Measurements from ENCODE around the gene KRTAP12-1.
"Not testable (repeated sequence)": the region's sequence is repeated elsewhere in the genome, so short reads cannot be mapped to it uniquely, and the experiment has no call there.

The KRTAP12-1 gene

DNA sequence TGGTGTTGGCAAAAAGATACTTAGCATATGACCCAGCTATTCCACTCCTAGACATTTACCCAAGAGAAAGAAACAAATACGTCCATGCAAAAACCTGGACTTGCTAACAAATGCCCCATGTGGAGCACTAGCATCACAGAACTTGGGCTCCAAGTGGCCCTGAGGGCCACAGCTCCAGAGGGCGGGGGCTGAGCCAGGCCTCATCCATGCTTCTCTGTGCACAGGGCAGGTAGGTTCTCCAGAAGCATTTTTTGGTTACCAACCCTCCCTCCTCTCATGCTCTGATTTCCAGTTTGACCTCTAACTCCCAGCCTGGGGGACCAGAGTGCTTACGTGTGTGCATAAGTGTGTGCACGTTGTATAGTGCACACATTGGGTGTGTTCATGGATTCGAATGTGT lies 17.3 kb downstream of the KRTAP12-1 start:
- DNase-seq = no peak

- DNase-seq = not testable (repeated sequence)
Observed at GRCh38 chr21:44661567-44661966, 20.4 kb downstream of the KRTAP12-1 start.

GRCh38 chr21:44658913-44659595 lies 22.9 kb downstream of the KRTAP12-1 start:
- no peak for DNase-seq

DNA sequence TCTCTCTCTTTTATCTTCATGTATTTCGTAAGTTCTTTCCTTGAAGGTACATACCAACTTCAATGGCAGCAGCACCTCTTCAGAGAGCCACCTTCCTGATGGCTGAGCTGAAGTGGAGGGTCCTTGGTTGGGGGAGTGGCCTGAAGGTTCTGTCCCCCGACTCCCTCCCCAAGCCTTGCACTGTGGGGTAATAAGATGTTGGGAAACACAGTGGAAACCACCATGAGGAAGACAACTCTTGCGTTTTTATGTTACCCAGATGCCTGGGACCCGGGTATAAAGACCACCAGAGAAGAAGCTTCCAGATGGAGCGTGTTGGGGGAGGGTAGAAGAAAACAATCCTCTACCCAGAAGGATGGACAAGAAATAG lies 23.4 kb downstream of the KRTAP12-1 start:
- DNase-seq = no peak

DNA sequence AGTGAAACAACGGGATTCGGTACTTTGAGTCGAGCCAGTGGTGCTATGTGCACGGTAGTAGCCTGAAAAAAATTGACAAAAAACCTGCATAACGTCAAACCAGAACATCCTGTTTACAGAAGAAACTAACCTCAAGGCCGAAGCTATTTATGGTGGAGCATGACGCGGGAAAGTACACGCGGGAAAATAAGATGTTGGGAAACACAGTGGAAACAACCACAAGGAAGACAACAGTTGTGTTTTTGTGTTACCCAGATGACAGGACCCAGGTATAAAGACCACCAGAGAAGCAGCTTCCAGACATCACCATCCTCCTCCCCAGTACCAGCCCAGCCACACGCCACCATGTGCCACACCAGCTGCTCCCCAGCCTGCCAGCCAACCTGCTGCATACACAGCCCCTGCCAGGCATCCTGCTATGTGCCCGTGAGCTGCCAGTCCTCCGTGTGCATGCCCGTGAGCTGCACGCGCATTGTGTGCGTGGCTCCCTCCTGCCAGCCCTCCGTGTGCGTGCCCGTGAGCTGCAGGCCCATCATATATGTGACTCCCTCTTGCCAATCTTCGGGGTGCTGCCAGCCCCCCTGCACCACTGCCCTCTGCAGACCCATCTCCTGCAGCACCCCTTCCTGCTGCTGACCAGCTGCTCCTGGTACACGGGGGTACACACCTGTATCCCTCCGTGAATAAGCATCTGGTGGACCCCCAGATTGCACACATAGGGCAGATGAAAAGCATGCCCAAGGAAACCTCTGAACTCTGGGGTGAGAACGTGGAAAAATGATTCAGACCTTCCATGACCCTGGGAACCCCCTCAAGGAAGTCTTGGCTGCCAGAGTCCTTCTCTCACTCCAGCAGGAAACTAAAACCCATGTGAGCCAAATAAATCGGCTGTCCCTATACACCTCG lies 24.1 kb downstream of the KRTAP12-1 start, which contains the start of gene KRTAP12-3:
TSS of gene KRTAP12-3 (plus strand) at position 298 of the 906 bp plus-strand sequence. CDS start at position 346, 48 bp downstream.
- no peak for DNase-seq

- DNase-seq = no peak
Observed at GRCh38 chr21:44656868-44657267, 25.1 kb downstream of the KRTAP12-1 start.

DNA sequence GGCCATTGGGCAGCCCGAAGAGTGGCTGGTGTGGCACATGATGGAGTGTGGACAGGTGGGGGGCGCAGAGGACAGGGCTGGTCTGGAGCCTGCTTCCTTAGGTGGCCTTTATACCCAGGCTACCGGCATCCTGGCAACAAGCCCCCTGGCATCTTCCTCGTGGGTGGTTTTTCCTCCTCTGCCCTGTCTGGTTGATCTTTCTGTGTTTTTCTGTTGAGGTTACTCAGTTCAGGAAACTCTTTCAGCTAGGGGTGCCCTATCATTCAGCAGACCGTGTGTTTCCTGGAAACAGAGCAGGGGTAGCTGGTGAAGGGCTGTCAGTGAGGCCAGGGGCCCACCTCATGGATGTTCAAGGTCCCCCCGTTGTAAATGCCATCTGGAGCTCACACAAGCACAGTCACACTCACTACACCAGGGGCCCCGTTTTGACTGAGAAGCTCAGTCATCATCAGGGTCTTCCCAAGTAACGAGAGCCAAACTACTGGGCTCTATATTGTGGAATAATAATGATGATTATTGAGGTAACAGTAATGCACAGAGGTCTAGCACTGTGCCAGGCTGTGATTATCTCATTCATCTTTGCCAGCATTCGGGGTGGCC lies 27.3 kb downstream of the KRTAP12-1 start, which contains the start of gene KRTAP12-4:
TSS of gene KRTAP12-4 (minus strand) at position 84 of the 600 bp plus-strand sequence. CDS start at position 39, 45 bp downstream.
- DNase-seq = no peak

DNA sequence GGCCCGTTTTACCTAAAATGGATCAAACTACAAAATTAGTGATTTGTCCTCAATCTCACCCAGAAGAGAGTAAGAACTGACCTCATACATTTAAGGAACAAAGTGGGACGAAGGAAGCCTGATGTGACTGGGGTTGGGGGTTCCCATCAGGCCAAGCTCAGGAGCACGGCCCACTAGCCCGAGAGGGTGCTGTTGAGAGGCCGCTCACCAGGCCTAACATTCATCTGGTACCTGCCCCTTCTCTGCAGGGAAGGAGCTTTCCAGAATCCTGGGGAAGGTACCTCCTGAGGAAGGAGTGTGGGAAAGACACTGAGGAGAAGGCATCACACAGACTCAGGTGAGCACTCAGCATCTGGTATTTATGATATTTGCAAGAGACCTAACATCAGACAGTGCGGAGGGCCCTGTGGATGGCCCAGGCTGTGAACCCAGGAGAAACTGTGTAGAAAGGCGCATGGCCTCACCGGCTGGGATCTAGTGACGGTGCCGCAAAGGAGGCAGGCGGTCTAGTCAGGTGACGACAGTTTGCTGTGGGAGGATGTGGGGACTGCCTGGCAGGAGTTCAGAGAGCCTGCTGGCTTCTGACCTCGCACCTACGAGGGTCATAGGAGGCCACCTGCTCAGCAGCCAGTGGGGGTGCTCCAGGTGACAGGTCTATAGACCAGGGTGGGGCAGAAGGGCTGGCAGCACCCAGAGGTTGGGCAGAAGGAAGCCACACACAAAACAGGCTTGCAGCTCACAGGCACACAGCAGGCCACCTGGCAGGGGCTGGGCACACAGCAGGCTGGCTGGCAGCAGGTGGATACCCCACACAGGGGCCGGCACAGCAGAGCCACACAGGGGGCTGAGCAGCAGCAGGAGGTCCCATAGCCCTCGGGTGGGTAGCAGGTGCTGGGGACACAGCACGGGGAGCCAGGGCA lies 28.0 kb downstream of the KRTAP12-1 start:
- no peak for DNase-seq

GRCh38 chr21:44653123-44653522 lies 28.8 kb downstream of the KRTAP12-1 start:
- DNase-seq = no peak

GRCh38 chr21:44650973-44651675 lies 30.8 kb downstream of the KRTAP12-1 start:
- no peak for DNase-seq

GRCh38 chr21:44650265-44650972 lies 31.5 kb downstream of the KRTAP12-1 start:
- no peak for DNase-seq

DNA sequence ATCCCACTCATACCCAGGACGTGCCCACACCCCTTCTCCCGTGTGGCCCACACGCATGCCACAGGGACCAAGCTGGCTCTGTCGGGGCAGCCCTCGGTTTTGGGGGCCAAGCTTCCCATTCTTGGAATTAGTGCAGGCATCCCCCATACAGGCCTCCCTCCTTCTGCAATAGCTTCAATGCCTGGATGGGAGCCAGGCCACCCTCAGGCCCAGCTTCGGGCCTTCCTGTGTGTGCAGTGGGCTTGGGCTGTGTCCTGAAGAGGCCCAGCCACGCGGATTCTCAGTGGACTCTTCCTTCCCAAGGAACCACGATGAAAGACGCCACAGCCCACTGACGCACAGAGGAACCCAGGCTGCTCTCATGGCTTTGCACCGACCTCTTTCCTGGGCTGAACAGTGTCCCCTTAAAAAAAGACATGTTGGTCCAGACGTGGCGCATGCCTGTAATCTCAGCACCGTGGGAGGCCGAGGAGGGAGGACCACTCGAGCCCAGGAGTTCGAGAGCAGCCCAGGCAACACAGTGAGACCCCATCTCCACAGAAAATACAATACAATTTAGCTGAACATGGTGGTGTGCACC lies 32.4 kb downstream of the KRTAP12-1 start:
- DNase-seq = no peak

DNA sequence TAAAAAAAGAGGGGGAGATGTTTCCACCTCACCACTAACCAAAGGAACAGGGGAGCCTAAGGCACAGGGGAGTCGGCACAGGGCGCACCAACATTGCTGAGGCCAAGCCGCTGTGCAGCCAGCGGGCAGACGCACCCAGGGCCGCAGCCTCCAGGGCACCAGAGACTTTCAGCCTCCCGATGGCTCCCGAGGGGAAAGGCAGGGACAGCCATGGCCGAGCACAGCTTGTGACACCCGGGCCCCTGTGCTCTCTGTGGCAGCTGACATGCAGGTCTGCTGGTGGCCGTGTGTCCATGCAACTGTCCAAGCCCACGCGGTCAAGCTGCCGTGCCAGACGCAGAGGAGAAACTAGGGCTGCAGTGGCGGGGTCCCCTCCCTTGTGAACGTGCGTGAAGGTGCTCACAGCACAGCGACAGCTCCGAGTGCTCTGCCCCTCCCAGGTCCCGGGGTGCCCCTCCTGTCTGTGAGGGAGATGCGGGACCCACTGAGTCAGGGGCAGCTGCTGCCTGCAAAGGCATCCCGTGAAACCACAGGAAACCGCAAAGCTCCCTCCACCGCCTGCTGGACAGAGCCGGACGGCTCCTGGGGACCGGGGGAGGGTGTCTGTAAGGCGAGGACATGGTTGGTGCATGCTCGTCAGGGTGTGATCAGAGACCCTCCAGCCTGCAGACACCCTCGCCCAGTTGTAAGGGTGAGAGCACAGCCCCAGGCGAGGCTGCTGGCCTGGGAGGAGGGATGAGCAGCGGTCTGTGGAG lies 33.2 kb downstream of the KRTAP12-1 start:
- DNase-seq = no peak

GRCh38 chr21:44647222-44647552 lies 34.8 kb downstream of the KRTAP12-1 start:
- DNase-seq = no peak

GRCh38 chr21:44646366-44647221 lies 35.4 kb downstream of the KRTAP12-1 start, which contains the start of gene KRTAP10-11:
Gene KRTAP10-11 (plus strand): TSS chr21:44646414. CDS start chr21:44646459, 45 bp downstream.
- DNase-seq = not testable (repeated sequence)

DNA sequence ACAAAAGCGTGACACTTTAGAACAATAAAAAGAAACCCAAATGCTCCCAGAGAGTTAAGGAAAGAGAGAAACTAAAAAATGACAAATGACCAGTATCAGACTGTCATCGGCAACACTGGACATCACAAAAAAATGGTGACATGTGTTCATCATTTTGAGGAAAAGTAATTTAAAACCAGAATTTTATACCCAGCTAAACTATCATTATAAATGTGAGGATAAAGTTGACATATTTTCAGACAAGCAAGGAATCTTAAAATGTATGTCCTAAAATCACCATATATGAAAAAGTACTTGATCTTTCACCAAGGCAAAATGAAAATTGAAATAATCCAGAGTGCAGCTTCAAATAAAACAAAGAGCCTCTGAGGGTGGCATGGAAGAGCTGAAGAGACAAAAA lies 37.1 kb downstream of the KRTAP12-1 start:
- no peak for DNase-seq

DNA sequence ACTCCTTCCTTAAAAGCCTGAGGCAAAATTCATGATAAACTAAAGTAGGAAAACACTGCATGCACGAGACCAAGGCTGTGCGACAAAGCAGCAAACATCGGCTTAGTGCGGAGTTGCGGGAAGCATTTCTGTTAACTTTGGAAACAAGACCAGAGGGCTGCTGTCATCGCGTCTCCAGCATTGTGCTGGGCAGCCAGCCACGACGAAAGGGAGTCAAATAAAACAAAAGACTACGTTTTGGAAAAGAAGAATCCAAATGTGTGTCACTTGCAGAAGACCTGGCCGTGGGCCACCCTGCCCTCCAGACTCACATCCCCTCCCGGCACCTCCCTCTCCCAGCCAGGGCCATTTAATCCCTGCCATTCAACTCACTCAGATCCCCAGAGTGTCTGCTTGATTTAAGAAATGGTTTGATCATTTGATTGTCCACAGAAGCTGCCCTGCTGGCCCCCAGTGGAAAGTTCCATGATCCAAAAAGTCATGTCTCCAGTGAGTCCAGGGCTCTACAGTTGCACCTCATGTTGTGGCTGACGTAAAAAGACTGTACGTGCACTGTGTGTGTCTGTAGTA lies 38.1 kb downstream of the KRTAP12-1 start:
- DNase-seq = no peak

- DNase-seq = no peak
Observed at GRCh38 chr21:44640761-44641160, 41.2 kb downstream of the KRTAP12-1 start.

DNA sequence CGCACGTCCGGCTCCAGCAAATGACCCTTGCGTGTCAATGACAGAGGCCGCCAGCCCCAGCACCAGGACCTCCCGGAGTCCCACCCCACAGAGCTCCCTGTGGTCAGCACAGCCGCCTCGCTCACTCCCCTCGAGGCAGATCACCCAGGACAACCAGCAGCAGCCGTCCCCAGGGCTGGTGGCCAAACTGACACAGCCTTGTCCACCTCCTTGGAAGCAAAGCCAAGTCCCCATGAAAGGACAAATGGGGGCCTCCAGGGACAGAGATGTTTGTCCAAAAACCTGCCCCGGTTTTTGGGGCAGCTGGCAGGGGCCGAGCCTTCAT lies 42.7 kb downstream of the KRTAP12-1 start:
- no peak for DNase-seq

All from SIG-M5 (cell line).